ENCODE measurements around the gene ZFAND6.
A peak's percentile ranks its signal among the peaks of the same experiment; 100 is the strongest.

DNA sequence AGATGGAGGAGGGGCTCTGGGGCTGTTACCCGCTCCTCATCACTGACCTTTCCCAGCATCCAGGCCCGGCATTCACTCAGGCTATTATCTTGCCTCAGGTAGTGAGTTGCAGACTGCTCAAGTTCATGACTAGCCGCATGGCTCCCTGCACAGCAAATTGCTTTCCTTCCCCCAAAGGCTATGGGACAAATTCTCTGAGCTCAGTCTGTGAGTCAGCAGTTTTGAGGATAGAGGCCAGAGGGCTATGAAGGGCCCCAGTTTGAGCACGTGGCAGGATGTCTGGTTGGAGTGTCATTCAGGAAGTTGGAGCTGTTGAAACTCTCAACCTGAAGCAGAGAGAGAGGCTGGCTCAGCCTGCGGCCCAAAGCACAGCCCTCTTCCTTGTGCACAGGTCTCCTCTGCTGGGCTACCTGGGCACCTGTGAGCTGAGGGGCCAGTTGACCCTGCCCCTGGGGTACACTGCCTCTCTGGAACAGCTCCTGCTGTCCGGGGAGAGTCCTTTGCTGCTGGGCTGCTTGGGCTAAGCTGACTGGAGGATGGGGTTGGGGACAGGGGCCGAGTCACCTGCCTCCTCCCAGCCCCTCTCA, 101.2 kb downstream of the ZFAND6 start:
- TF ChIP-seq, protein P1, sequence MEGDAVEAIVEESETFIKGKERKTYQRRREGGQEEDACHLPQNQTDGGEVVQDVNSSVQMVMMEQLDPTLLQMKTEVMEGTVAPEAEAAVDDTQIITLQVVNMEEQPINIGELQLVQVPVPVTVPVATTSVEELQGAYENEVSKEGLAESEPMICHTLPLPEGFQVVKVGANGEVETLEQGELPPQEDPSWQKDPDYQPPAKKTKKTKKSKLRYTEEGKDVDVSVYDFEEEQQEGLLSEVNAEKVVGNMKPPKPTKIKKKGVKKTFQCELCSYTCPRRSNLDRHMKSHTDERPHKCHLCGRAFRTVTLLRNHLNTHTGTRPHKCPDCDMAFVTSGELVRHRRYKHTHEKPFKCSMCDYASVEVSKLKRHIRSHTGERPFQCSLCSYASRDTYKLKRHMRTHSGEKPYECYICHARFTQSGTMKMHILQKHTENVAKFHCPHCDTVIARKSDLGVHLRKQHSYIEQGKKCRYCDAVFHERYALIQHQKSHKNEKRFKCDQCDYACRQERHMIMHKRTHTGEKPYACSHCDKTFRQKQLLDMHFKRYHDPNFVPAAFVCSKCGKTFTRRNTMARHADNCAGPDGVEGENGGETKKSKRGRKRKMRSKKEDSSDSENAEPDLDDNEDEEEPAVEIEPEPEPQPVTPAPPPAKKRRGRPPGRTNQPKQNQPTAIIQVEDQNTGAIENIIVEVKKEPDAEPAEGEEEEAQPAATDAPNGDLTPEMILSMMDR (IDR thresholded peaks at IDR 0.05): no peak
- TF ChIP-seq POLR2A (IDR thresholded peaks at IDR 0.05): no peak
- TF ChIP-seq POLR2AphosphoS5 (IDR thresholded peaks at IDR 0.05): peak in 1 of 3 donors; percentile 15

All from breast epithelium (tissue), 3 donors.